Activated naive CD8-positive, alpha-beta T cell treated with anti-CD3 and anti-CD28 coated beads, Interleukin-2, amount 10 ng/mL, durations not matched to agents 7 days and 5 days (primary cell): ENCODE data around the gene PDZD7. TPM values are rescaled to one million over a fixed set of nuclear protein-coding genes. Genes with fewer than 3 reads are reported as not detected.
"Not testable (repeated sequence)": the region's sequence is repeated elsewhere in the genome, so short reads cannot be mapped to it uniquely, and the experiment has no call there.

ENCODE experiments used
- ATAC-seq: fragments of 150-1000 bp; cut with Tn5 transposase; one replicate; pipeline ENCODE4 v1.10.0; 2021; ENCODE audit warnings: low read depth, moderate library complexity
- POLR2A ChIA-PET: fragments of 350-600 bp; sonication (Branson Sonifier 250); formaldehyde crosslinking; loops from one replicate; lab custom pipeline; 2021; ENCODE audit warnings: antibody characterized with exemption; lab: Charles Lee
- DNase-seq: peaks from one replicate; pipeline ENCODE4 v3.0.0; 2021
- H3K27ac Mint-ChIP-seq: one replicate; pipeline ENCODE4 v1.8.0; 2022; ENCODE audit warnings: mild to moderate bottlenecking, mixed read lengths
- H3K27me3 Mint-ChIP-seq: one replicate; pipeline ENCODE4 v1.8.0; 2022; ENCODE audit warnings: mild to moderate bottlenecking, moderate library complexity, mixed read lengths
- H3K36me3 Mint-ChIP-seq: one replicate; pipeline ENCODE4 v1.8.0; 2021; ENCODE audit warnings: mild to moderate bottlenecking, mixed read lengths
- H3K4me1 Mint-ChIP-seq: one replicate; pipeline ENCODE4 v1.8.0; 2021; ENCODE audit warnings: mixed read lengths
- H3K4me3 Mint-ChIP-seq: one replicate; pipeline ENCODE4 v1.8.0; 2022; ENCODE audit warnings: mild to moderate bottlenecking, moderate library complexity, mixed read lengths
- H3K9me3 Mint-ChIP-seq: one replicate; pipeline ENCODE4 v1.8.0; 2021; ENCODE audit warnings: mixed read lengths
- total RNA-seq, 2 experiments: library from RNA; stranded (reverse); gene quantifications; one replicate each; pipeline ENCODE4 v1.2.3, GENCODE V29; 2021

Gene PDZD7
- total RNA-seq, 2 experiments from 2014 or later = 1.1 to 1.4 TPM

- H3K9me3 Mint-ChIP-seq = no peaks in the 10 kb centered on the region
- peak overlapping the region; percentile 83 for H3K27ac Mint-ChIP-seq
- peaks cover 8% of the 10 kb centered on the region for H3K36me3 Mint-ChIP-seq
- peak overlapping the region; percentile 91 for H3K4me3 Mint-ChIP-seq
- peaks cover 41% of the 10 kb centered on the region for H3K27me3 Mint-ChIP-seq
- POLR2A ChIA-PET = interaction anchor here (0.8 to 4.5 kb wide), 8 partner anchors 10 to 45 kb away, joined by 3 to 33 read pairs (median 4); partner anchors contain the start of genes KAZALD1, PDZD7 and SFXN3
- H3K4me1 Mint-ChIP-seq = peaks cover 20% of the 10 kb centered on the region
- ATAC-seq (peak; percentile 86), DNase-seq (peak; percentile 86)
Observed at GRCh38 chr10:101042667-101043362, 11.9 kb upstream of the PDZD7 start.

- no peak for ATAC-seq
- peaks cover 20% of the 10 kb centered on the region for H3K4me1 Mint-ChIP-seq
- no peaks in the 10 kb centered on the region for H3K9me3 Mint-ChIP-seq
- POLR2A ChIA-PET = interaction anchor here (0.8 to 4.5 kb wide), 8 partner anchors 10 to 100 kb away, joined by 3 to 33 read pairs (median 4); partner anchors contain the start of genes KAZALD1, PDZD7 and SFXN3
- peak overlapping the region; percentile 91 for H3K4me3 Mint-ChIP-seq
- H3K36me3 Mint-ChIP-seq = peaks cover 13% of the 10 kb centered on the region
- peaks cover 34% of the 10 kb centered on the region for H3K27me3 Mint-ChIP-seq
- H3K27ac Mint-ChIP-seq = peak overlapping the region; percentile 83
- DNase-seq = no peak
Observed at GRCh38 chr10:101042118-101042517, 11.2 kb upstream of the PDZD7 start.

GRCh38 chr10:101041252-101041761 lies 10.4 kb upstream of the PDZD7 start:
- Mint-ChIP-seq H3K27ac (no peak overlapping the region), H3K9me3 (no peaks in the 10 kb centered on the region), H3K27me3 (peaks cover 26% of the 10 kb centered on the region), H3K36me3 (peaks cover 14% of the 10 kb centered on the region), H3K4me1 (peaks cover 20% of the 10 kb centered on the region), H3K4me3 (no peak overlapping the region)
- peak; percentile 64 for DNase-seq
- POLR2A ChIA-PET = interaction anchor here (0.6 to 4.5 kb wide), 6 partner anchors 8 to 404 kb away, joined by 3 to 33 read pairs (median 4); partner anchors contain the start of genes PDZD7 and SFXN3
- ATAC-seq = peak; percentile 80

- no peak for ATAC-seq
- H3K36me3 Mint-ChIP-seq = peaks cover 14% of the 10 kb centered on the region
- H3K27me3 Mint-ChIP-seq = peaks cover 21% of the 10 kb centered on the region
- no peak overlapping the region for H3K27ac Mint-ChIP-seq
- DNase-seq = no peak
- POLR2A ChIA-PET = interaction anchor here (0.6 to 4.5 kb wide), 4 partner anchors 8 to 404 kb away, joined by 3 to 33 read pairs (median 4); partner anchors contain the start of genes PDZD7 and SFXN3
- H3K4me1 Mint-ChIP-seq = peaks cover 20% of the 10 kb centered on the region
- no peak overlapping the region for H3K4me3 Mint-ChIP-seq
- H3K9me3 Mint-ChIP-seq = no peaks in the 10 kb centered on the region
Observed at GRCh38 chr10:101040851-101041250, 9.9 kb upstream of the PDZD7 start.

- Mint-ChIP-seq H3K4me3 (no peak overlapping the region), H3K4me1 (peaks cover 20% of the 10 kb centered on the region), H3K27me3 (peaks cover 13% of the 10 kb centered on the region), H3K27ac (no peak overlapping the region), H3K36me3 (peaks cover 18% of the 10 kb centered on the region), H3K9me3 (no peaks in the 10 kb centered on the region)
- ATAC-seq (no peak), DNase-seq (no peak)
- POLR2A ChIA-PET = interaction anchor here (4.5 kb wide), 1 partner anchor 9 kb away, joined by 33 read pairs; the partner anchor contains the start of genes PDZD7 and SFXN3
Observed at GRCh38 chr10:101040061-101040460, 9.1 kb upstream of the PDZD7 start.

- peaks cover 21% of the 10 kb centered on the region for H3K4me1 Mint-ChIP-seq
- peaks cover 18% of the 10 kb centered on the region for H3K36me3 Mint-ChIP-seq
- no peak for ATAC-seq
- no peaks in the 10 kb centered on the region for H3K9me3 Mint-ChIP-seq
- DNase-seq = no peak
- peaks cover 4% of the 10 kb centered on the region for H3K27me3 Mint-ChIP-seq
- no peak overlapping the region for H3K27ac Mint-ChIP-seq
- POLR2A ChIA-PET = no interaction called here
- no peak overlapping the region for H3K4me3 Mint-ChIP-seq
Observed at GRCh38 chr10:101038484-101038883, 7.6 kb upstream of the PDZD7 start.

- ATAC-seq (no peak), DNase-seq (no peak)
- Mint-ChIP-seq H3K4me1 (peaks cover 20% of the 10 kb centered on the region), H3K9me3 (no peaks in the 10 kb centered on the region), H3K4me3 (no peak overlapping the region), H3K27ac (no peak overlapping the region), H3K27me3 (no peaks in the 10 kb centered on the region), H3K36me3 (peaks cover 18% of the 10 kb centered on the region)
- POLR2A ChIA-PET = no interaction called here
Observed at GRCh38 chr10:101036726-101037125, 5.8 kb upstream of the PDZD7 start.

GRCh38 chr10:101035916-101036702 lies 5.2 kb upstream of the PDZD7 start:
- Mint-ChIP-seq H3K27ac (no peak overlapping the region), H3K4me3 (no peak overlapping the region), H3K36me3 (peaks cover 17% of the 10 kb centered on the region), H3K27me3 (no peaks in the 10 kb centered on the region), H3K9me3 (no peaks in the 10 kb centered on the region), H3K4me1 (peaks cover 20% of the 10 kb centered on the region)
- ATAC-seq (no peak), DNase-seq (no peak)
- POLR2A ChIA-PET = no interaction called here

- H3K4me3 Mint-ChIP-seq = no peak overlapping the region
- no peaks in the 10 kb centered on the region for H3K27me3 Mint-ChIP-seq
- no peak overlapping the region for H3K27ac Mint-ChIP-seq
- peaks cover 18% of the 10 kb centered on the region for H3K4me1 Mint-ChIP-seq
- POLR2A ChIA-PET = no interaction called here
- peaks cover 16% of the 10 kb centered on the region for H3K36me3 Mint-ChIP-seq
- no peak for DNase-seq
- no peaks in the 10 kb centered on the region for H3K9me3 Mint-ChIP-seq
- no peak for ATAC-seq
Observed at GRCh38 chr10:101035314-101035713, 4.4 kb upstream of the PDZD7 start.

GRCh38 chr10:101034404-101034803 lies 3.5 kb upstream of the PDZD7 start:
- Mint-ChIP-seq H3K36me3 (peaks cover 16% of the 10 kb centered on the region), H3K4me1 (peaks cover 20% of the 10 kb centered on the region)
- not testable (repeated sequence) for H3K27me3 Mint-ChIP-seq, DNase-seq, H3K27ac Mint-ChIP-seq, ATAC-seq, H3K4me3 Mint-ChIP-seq, H3K9me3 Mint-ChIP-seq
- POLR2A ChIA-PET = interaction anchor here (0.8 kb wide), 1 partner anchor 15 kb away, joined by 4 read pairs; no protein-coding TSS in a partner anchor

GRCh38 chr10:101033276-101033675 lies 2.3 kb upstream of the PDZD7 start:
- ATAC-seq (no peak), DNase-seq (no peak)
- peak overlapping the region; percentile 37 for H3K27ac Mint-ChIP-seq
- no peaks in the 10 kb centered on the region for H3K9me3 Mint-ChIP-seq
- H3K36me3 Mint-ChIP-seq = peaks cover 14% of the 10 kb centered on the region
- POLR2A ChIA-PET = interaction anchor here (0.6 kb wide), 1 partner anchor 8 kb away, joined by 4 read pairs; no protein-coding TSS in a partner anchor
- H3K4me1 Mint-ChIP-seq = peaks cover 20% of the 10 kb centered on the region
- peak overlapping the region; percentile 54 for H3K4me3 Mint-ChIP-seq
- H3K27me3 Mint-ChIP-seq = peaks cover 5% of the 10 kb centered on the region

GRCh38 chr10:101032637-101033224 lies 1.8 kb upstream of the PDZD7 start:
- Mint-ChIP-seq H3K27me3 (peaks cover 5% of the 10 kb centered on the region), H3K4me1 (peaks cover 20% of the 10 kb centered on the region), H3K9me3 (no peaks in the 10 kb centered on the region), H3K4me3 (peak overlapping the region; percentile 87), H3K36me3 (peaks cover 9% of the 10 kb centered on the region), H3K27ac (peak overlapping the region; percentile 86)
- POLR2A ChIA-PET = interaction anchor here (0.6 to 3.2 kb wide), 5 partner anchors 8 to 75 kb away, joined by 3 to 33 read pairs (median 3); no protein-coding TSS in a partner anchor
- DNase-seq (no peak), ATAC-seq (peak; percentile 38)
